GM12873 (cell line): Measurements from ENCODE around the gene IDUA.

Experiments
- CTCF ChIP-seq: IDR thresholded peaks from 2 replicates; pipeline ENCODE4 v1.5.1; 2012; ENCODE audit warnings: low read depth, mild to moderate bottlenecking, moderate library complexity, low read length, control low read depth; ENCODE audit not compliant: insufficient read depth; ENCODE audit errors: missing control alignments

Gene IDUA

GRCh38 chr4:967113-968104 lies 19.4 kb upstream of the IDUA start:
- TF ChIP-seq CTCF: no peak

- no peak for TF ChIP-seq CTCF
These were observed 18.6 kb upstream of the IDUA start for GRCh38 chr4:968221-968620.

DNA sequence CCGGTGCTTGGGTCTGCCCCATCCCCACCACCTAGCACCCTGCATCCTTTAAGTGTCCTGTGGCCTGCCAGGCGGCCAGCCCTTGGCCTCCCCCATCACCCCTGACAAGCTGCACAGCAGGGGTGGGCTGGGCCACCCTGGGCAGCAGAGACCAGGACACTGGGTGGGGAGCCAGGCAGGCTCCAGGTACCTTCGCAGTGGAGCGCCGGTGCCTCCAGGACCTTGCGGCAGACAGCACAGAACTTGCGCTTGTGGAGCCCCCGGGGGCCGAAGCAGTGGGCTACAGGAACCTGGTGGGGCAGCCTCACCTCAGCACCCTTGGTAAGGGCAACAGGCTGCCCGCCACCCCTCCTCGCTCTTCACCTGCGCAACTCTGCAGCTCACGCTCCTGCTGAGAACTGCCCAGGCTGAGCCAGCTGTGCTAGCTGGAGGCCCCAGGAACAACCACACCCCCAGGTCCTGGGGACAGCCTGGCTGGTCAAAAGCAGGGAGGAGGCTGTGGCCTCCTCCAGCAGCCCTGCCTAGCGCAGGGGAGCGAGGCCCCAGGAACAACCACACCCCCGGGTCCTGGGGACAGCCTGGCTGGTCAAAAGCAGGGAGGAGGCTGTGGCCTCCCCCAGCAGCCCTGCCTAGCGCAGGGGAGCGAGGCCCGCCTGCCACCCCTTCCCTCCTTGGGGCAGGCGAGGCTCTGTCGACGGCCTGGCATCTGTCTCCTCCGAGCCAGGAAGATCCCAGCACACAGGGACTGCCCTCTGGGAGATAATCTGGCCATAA lies 18.0 kb upstream of the IDUA start:
- no peak for TF ChIP-seq CTCF

DNA sequence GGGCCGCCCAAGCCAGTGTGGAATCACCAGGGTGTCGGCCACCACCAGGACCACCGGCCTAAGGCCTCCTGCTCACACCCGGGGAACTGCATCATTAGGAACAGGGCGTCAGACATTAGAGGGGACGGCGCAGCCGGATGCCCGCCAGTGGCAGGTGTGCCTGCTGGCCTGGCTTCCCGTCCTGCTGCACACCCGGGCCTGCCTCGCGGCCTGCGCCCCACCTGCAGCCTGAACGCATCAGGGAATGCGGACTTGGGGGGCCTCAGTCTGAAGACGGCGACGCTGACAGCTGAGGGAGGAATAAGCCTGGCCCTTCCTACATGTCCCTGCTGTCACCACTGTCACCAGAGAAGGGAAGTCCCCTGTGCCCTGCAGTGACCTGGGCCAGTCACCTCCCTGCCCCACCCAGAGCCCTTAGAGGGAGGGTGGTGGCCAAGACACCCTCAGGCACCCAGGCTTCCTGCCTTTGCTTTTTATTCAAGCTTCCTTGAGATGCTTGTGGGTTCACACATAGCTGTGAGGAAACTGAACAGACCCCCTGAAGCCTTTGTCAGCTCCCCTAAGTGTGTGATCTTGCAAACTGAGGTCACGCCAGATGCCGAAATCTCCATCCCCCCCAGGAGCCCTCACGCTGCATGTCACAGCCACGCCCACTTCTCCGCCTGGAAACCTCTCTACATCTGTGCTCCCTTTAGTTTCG lies 16.6 kb upstream of the IDUA start:
- TF ChIP-seq CTCF: no peak

GRCh38 chr4:970854-971520 lies 15.9 kb upstream of the IDUA start:
- no peak for TF ChIP-seq CTCF

- TF ChIP-seq CTCF: no peak
These were observed 15.0 kb upstream of the IDUA start for GRCh38 chr4:971666-972500.
